ENCODE results near the gene TEX264. TPM values are rescaled to one million over a fixed set of nuclear protein-coding genes. Genes with fewer than 3 reads are reported as not detected.

Gene TEX264
- total RNA-seq, 1 experiment from 2014 or later = 44.3 TPM

DNA sequence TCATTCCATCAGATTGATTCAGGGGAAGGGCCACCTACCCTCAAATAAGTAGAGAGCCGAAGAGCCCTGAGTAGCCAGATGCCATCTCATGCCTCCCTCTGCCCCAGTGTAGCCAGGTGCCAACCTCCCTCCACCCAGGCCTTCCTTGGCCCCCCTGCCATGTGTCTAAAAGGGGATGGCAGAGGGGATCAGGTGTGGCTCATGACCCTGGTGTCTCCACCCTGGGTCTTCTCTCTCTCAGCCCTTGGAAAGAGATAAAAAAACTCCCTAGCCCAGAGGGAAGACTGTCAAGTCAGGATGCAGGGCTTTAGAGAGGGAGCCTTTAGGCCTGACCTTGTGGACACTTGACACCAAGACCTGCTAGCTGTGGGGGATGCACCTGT lies 41.0 kb downstream of the TEX264 start:
- no TSS peak for BruUV-seq (replicated peaks)
- Histone ChIP-seq H3K4me3 (no peak overlapping the region), H3K36me3 (ENCODE audit: low read depth) (no peaks in the 10 kb centered on the region), H3K27ac (no peak overlapping the region), H3K9me3 (ENCODE audit: insufficient read depth, low read depth) (no peaks in the 10 kb centered on the region), H2AFZ (no peak overlapping the region), H3F3A (ENCODE audit: insufficient read depth, low read depth) (no peaks in the 10 kb centered on the region), H3K4me1 (replicated peaks; ENCODE audit: insufficient read depth) (no peaks in the 10 kb centered on the region), H4K20me1 (ENCODE audit: insufficient read depth) (no peaks in the 10 kb centered on the region), H3K4me2 (no peak overlapping the region), H3K79me2 (ENCODE audit: low read depth) (no peaks in the 10 kb centered on the region), H3K9me2 (ENCODE audit: insufficient read depth) (no peaks in the 10 kb centered on the region), H3K27me3 (ENCODE audit: insufficient read depth, low read depth) (no peaks in the 10 kb centered on the region)
- DNase-seq = no peak
- intact Hi-C loops (cut with micrococcal nuclease; ENCODE audit: unreplicated experiment) = no loop called here
- TF ChIP-seq, protein P1, sequence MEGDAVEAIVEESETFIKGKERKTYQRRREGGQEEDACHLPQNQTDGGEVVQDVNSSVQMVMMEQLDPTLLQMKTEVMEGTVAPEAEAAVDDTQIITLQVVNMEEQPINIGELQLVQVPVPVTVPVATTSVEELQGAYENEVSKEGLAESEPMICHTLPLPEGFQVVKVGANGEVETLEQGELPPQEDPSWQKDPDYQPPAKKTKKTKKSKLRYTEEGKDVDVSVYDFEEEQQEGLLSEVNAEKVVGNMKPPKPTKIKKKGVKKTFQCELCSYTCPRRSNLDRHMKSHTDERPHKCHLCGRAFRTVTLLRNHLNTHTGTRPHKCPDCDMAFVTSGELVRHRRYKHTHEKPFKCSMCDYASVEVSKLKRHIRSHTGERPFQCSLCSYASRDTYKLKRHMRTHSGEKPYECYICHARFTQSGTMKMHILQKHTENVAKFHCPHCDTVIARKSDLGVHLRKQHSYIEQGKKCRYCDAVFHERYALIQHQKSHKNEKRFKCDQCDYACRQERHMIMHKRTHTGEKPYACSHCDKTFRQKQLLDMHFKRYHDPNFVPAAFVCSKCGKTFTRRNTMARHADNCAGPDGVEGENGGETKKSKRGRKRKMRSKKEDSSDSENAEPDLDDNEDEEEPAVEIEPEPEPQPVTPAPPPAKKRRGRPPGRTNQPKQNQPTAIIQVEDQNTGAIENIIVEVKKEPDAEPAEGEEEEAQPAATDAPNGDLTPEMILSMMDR (conservative IDR thresholded peaks at IDR 0.05) = no peak
- no peak for TF ChIP-seq EZH2 (IDR thresholded peaks at IDR 0.05; ENCODE audit: low read depth)
- CTCF ChIA-PET = no interaction called here
- POLR2A ChIA-PET (ENCODE audit: unreplicated experiment) = no interaction called here

GRCh38 chr3:51712511-51712931 lies 41.5 kb downstream of the TEX264 start:
- intact Hi-C loops (cut with micrococcal nuclease; ENCODE audit: unreplicated experiment) = no loop called here
- Histone ChIP-seq H3K9me3 (ENCODE audit: insufficient read depth, low read depth) (no peaks in the 10 kb centered on the region), H3F3A (ENCODE audit: insufficient read depth, low read depth) (no peaks in the 10 kb centered on the region), H3K36me3 (ENCODE audit: low read depth) (no peaks in the 10 kb centered on the region), H3K4me3 (no peak overlapping the region), H3K4me2 (no peak overlapping the region), H3K27me3 (ENCODE audit: insufficient read depth, low read depth) (no peaks in the 10 kb centered on the region), H3K9me2 (ENCODE audit: insufficient read depth) (no peaks in the 10 kb centered on the region), H3K4me1 (replicated peaks; ENCODE audit: insufficient read depth) (no peaks in the 10 kb centered on the region), H2AFZ (no peak overlapping the region), H3K27ac (no peak overlapping the region), H4K20me1 (ENCODE audit: insufficient read depth) (no peaks in the 10 kb centered on the region), H3K79me2 (ENCODE audit: low read depth) (no peaks in the 10 kb centered on the region)
- no peak for TF ChIP-seq EZH2 (IDR thresholded peaks at IDR 0.05; ENCODE audit: low read depth)
- TF ChIP-seq, protein P1 (conservative IDR thresholded peaks at IDR 0.05) = no peak
- ChIA-PET POLR2A (ENCODE audit: unreplicated experiment) (no interaction called here), CTCF (no interaction called here)
- no peak for DNase-seq
- BruUV-seq (replicated peaks) = no TSS peak

GRCh38 chr3:51712963-51713362 lies 41.9 kb downstream of the TEX264 start:
- Histone ChIP-seq H3K27me3 (ENCODE audit: insufficient read depth, low read depth) (no peaks in the 10 kb centered on the region), H3K36me3 (ENCODE audit: low read depth) (no peaks in the 10 kb centered on the region), H2AFZ (no peak overlapping the region), H3K4me2 (no peak overlapping the region), H3F3A (ENCODE audit: insufficient read depth, low read depth) (no peaks in the 10 kb centered on the region), H3K4me1 (replicated peaks; ENCODE audit: insufficient read depth) (no peaks in the 10 kb centered on the region), H3K79me2 (ENCODE audit: low read depth) (no peaks in the 10 kb centered on the region), H3K27ac (no peak overlapping the region), H4K20me1 (ENCODE audit: insufficient read depth) (no peaks in the 10 kb centered on the region), H3K9me3 (ENCODE audit: insufficient read depth, low read depth) (no peaks in the 10 kb centered on the region), H3K4me3 (no peak overlapping the region), H3K9me2 (ENCODE audit: insufficient read depth) (no peaks in the 10 kb centered on the region)
- TF ChIP-seq, protein P1 (conservative IDR thresholded peaks at IDR 0.05) = no peak
- TF ChIP-seq EZH2 (IDR thresholded peaks at IDR 0.05; ENCODE audit: low read depth) = no peak
- intact Hi-C loops (cut with micrococcal nuclease; ENCODE audit: unreplicated experiment) = no loop called here
- DNase-seq = no peak
- POLR2A ChIA-PET (ENCODE audit: unreplicated experiment) = no interaction called here
- CTCF ChIA-PET = no interaction called here
- BruUV-seq (replicated peaks) = no TSS peak

Measured in PC-9 (cell line).